Stimulated activated CD8-positive, alpha-beta memory T cell treated with anti-CD3 and anti-CD28 coated beads, Interleukin-7, amount 100 ng/mL, for 4 hours (primary cell): ENCODE measurements around the gene RAC3.

ENCODE experiments used
- DNase-seq, 2 donors: peaks; one replicate each; pipeline ENCODE4 v3.0.0-alpha.2; 2020; ENCODE audit warnings: low read depth in 2 of 2

Gene RAC3

DNA sequence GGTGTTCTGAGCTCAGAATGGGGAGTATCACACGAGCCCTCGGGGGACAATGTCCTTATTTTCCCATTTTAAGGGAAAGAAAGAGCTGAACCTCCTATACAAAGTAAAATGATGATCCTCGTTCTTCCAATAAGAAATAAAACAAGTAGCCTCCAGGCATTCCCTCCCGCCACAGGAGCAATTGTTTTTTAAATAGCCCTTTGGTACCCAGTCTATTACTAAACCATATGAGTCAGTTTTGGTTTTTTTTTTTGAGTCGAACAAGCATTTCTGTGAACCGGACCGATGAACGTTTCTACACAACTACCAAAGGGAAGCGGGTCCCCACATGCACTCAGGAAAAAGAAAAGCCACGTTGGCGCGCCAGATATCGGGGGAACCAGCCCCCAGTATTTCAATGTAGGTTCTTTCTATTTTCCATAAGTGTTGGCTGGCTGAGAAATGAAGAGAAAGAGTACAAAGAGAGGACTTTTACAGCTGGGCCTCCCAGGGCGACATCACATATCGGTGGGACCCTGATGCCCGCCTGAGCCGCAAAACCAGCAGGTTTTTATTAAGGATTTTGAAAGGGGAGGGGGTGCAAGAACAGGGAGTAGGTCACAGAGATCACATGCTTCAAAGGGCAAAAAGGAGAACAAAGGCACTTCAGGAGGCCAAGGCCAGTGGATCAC is 9.8 kb downstream of the RAC3 start:
- DNase-seq = no peak

DNA sequence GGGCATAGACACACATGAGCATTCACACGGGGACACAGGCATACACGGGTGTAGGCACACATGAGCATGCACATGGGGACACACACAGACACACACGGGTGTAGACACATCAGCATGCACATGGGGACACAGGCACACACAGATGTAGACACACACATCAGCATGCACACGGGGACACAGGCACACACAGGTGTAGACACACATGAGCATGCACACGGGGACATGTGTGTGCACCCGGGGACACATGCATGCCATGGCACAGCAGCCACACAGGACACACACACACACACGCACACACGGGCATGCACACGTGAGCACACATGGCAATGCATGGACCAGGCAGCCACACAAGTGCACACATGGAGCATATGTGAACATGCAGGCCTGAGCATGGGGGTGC is 11.2 kb downstream of the RAC3 start:
- no peak for DNase-seq

DNA sequence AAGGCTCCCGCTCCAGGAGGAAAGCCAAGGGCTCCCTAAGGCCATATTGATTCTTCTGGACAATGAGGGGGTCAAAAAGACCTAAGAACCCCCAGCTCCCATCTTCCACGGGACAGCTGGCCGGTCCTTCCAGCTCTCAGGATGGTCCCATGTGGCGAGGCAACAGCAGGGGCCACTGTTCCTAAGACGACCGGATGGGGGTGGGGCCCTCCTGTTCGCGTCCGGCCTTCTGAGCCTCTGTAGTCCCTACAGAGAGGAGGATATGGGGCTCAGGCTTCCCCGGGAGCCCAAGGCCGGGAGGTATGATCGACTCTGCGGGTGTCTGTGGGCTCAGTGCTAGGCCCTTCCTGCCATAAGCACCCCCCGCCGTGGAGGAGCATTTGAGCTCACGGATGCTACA is 12.0 kb downstream of the RAC3 start:
- no peak for DNase-seq

DNA sequence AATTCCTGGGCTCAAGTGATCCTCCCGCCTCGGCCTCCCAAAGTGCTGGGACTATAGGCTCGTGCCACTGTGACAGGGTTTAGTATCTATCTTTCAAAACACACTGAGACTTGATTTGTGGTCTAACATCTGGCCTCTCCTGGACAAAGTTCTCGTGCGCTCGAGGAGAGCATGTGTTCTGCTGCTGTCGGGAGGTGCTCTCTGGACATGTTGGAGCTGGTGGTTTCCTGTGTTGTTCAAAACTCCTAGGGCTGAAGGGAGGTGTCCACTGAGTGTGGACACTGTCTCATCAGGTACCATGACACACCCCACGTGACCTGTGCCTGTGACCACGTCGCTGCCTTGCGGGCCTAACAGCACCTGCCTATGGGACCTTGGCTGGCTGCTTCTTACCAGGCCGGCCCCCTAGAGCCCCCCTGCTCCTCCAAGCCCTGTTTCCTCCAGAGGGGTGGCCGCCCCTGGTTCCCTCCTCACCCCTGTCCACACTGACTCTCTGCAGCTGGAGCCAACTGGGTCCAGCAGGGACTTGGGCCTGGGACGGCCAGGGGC is 14.5 kb downstream of the RAC3 start:
- DNase-seq = no peak

DNA sequence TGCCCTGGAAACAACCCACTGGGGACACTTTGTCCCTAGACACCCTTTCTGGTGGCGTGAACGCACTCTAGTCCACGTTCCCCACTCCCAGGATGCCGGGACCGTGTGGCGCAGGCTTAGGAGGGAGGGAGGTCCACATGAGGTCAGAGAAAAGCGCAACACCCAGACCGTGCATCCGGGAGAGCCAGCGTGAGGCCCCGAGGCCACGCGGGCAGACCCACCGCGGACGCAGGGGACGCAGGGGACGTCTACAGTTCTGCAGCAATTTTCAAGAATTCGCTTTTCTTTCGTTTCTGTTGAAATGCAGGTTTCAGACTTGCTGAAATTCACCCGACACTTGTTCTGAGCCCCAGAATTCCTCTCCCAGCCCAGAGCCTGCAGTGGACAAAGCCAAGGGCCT is 15.4 kb downstream of the RAC3 start:
- no peak for DNase-seq

DNA sequence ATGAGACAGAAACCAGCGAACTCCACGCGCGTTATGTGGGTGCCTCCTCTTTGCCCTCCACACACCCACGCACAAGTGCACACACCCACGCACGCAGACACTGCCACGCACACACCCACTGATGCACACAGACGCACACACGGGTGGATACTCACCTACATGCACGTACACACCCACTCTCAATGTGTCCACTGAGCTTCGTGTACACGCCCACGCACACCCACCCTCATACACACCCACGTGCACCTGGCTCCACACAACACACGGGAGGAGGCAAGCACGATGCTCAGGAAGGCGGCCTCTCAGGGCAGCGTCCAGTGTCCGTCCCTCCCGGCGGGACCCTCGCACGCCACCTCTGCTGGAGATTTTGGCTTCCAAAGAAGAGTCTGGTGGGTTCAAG is 15.9 kb downstream of the RAC3 start:
- DNase-seq = no peak

DNA sequence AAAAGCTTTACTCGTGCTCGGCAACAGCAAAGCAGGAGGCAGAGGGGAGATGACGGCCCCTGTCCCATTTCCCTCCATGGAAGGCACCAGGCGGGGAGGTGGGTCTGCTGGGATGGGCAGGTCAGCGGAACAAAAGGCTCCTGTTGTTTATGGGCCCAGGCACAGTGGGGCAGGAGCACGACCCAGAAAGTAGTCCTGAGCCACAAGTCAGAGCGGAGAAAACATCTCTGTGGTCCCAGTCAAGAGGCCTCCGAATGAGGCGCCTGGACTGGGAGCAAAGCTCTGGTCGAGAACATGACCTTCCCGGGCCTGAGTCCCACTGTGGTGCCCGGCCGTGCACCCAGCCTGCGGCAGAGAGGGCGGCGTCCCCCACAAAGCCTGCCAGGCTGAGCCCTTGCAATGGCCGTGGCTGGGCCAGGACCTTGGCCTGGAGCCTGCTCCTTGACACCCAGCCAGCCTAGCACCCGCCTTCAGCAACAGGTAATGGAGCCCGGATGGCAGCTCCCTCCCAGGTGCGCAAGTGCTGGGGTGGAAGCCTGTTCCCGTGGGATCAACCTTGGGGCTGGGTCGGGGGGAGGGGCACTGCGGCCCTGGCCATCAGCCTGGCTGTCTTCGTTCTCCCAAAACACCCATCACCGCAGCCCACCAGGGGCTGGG is 16.6 kb downstream of the RAC3 start:
- no peak for DNase-seq

DNA sequence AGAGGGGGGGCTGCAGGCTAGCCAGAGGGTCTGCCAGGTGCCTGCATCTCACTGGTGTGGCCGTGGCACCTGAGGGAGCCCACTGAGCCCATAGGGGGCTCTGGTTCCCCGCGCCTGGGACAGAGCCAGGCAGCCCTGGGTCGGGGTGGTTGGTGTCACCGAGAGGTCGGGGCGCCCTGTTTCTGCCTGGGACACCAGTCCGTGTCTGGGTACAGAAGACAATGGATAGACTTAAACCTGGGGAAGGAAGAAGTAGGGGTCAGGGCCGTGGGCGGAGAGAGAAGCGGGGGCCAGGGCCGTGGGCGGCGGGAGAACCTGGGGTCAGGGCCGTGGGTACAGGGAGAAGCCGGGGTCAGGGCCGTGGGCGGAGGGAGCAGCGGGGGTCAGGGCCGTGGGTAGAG is 17.1 kb downstream of the RAC3 start:
- DNase-seq = no peak

DNA sequence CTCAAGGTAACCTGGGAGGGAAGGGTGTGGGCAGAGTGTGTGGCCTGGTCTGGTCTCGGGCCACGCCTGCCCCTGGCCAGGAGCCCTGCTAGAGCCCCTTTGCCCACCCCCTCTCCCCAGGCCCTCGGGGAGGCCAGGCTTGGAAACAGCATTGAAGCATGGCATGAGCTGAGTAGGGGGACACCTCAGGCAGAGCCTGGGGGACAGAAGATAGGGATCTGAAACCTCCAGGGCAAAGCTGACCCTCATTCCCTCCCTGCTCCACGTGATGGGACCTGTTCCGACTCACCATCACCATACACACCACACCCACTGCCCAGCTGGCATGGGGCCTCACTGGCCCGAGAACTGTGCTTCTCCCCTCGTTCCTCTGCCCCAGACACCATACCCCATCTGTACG is 17.6 kb downstream of the RAC3 start:
- DNase-seq = no peak

DNA sequence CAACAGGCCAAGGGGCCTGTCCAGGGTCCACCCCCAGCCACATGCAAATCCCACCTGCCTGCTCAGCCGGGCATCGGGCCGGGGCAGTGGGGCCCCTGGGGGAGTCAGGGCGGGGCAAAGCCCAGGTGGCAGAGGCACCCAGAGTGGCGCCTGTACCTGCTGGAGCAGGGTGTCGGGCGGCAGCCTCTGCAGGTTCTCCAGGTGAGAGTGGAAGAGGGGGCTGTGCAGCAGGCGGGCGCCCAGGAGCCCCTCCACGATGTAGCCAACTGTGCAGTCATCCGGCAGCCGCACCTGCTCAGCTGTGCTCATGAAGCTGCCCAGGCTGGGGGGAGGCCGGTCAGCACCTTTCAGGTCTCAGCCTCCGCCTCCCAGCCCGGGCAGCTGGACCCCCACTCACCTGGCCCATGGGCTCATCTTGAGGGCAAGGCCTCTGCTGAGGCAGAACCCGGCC is 18.1 kb downstream of the RAC3 start:
- DNase-seq = no peak

DNA sequence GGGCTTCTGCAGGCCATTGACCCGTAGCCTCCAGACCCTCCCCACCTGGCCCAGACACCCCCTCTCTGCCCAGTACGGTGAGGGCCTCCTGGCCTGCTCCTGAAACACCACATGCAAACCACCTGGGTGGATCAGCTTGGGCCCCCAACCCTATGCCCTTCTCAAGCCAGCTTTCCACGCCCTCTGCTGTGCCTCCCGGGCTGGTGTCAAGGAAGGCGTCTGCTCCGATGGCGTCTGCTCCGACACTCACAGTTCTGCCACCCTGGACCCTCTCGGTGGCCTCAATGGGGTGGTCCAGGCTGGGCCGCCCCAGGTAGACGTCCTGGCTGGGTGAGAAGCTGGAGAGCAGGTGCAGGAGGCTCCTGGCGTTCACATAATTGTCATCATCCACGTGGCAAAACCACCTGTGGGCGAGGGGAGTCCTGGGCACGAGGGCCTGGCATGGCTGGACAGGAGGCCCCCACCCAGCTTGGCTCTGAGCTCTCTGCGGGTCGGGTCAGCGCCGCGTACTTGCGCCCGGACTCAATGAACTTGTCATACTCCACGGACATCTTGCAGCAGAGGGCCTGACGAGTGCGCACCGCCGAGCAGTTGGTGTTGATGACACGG is 18.8 kb downstream of the RAC3 start:
- no peak for DNase-seq

DNA sequence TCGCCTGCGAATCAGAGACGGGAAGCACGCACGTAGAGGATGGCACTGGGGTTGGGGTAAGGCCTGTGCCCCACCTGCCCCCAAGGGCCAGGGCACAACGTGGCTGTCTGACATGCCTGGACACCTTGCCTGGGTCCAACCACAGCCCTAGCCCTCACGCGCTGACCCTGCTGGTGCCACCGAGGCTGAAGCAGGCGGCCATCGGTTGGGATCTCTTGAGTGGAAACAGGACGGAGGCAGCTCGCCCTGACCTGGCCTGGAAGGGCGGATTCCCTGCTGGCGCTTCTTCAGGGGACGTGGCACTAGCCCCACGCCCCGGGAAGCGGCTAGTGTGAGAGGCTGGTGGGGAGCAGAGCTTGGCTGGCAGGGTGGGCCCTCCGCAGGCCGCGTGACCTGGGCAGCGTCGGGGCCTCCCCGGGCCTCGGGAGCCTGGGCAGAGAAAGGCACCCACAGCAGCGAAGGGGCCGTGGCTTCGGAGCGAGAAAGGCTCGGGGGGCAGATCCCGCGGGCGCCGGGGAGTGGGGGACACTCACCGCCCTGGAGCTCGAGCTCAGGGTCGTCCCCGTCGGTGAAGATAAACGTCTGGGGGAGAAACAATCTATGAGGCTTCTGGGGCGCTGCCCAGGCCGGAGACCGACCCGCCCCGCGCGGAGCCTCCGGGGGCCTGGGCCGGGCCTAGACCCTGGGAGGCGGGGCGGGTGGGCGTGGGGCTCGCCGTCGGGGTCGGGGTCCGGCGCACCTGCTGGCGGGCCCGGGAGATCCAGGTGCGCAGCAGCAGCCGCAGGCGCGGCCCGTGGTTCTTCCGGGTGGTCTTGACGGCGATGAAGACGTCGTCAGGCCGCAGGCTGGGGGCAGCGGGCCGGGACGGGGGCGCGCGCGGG is 19.5 kb downstream of the RAC3 start:
- no peak for DNase-seq

DNA sequence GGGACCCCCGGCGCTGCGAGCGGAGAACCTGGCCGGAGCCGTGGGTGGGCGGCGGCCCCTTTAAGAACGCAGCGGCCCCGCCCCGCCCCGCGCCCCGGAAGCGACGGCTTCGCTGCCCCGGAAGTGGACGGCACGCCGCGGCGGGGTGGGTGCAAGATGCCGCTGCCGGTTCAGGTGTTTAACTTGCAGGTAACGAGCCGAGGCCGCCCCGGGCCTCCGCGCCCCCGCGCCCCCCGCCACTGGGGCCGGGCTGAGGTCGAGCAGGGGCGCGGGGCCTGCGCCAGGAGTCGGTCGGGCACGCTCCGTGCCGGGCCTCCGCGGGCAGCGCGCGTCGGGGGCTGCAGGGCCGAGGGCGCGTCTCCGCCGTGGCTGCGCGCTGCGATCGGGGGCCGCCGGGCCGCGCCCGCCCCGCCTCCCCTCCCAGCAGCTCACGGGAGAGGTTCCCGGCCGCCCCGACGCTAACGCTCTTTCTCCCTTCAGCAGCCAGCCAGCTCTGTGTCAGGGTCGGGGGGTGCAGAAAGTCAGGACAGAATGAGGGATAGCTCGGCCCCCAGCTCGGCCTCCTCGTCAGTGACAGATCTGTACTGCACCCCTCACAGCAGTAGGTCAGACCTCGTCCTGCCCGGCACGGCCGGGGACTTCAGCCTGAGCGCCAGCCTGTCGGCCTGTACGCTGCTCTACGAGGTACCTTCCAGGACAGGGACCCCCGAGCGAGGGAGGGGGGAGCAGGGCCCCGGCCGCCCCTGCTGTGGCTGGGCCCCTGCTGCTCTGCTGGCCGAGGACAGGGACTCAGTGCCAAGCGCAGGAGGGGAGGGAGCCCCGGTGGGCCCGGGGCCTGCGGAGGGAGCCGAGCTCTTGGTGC is 20.5 kb downstream of the RAC3 start, which contains the start of the genes GPS1 and RFNG:
Gene GPS1 (plus strand): TSS at position 123 of the 862 bp plus-strand sequence. CDS start 34 bp downstream, at position 157.
Gene RFNG (minus strand): TSS at position 36 of the 862 bp plus-strand sequence. CDS start 45 bp downstream, outside the sequence.
- peak; percentile 53 to 81 for DNase-seq

DNA sequence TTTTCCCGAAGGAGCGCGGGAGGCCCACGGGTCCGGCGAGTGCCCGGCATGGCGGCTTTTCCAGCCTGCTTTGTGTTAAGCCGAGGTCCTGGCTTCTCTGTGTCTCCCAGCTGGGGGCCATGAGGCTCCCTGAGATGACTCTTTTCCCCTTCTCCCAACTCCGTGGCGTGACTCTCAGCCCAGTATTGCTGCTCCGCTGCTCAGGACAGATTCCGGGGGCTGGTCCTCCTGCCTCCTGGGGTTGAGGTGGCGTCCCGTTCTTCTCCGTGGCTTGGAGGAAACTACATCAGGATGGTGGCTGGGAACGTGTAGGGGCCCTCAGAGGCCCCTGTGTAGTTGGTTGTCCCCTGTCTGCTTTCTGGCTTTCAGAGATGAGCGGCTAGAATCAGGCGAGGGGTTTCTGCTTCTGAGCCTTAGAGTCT is 21.2 kb downstream of the RAC3 start:
- DNase-seq = no peak

DNA sequence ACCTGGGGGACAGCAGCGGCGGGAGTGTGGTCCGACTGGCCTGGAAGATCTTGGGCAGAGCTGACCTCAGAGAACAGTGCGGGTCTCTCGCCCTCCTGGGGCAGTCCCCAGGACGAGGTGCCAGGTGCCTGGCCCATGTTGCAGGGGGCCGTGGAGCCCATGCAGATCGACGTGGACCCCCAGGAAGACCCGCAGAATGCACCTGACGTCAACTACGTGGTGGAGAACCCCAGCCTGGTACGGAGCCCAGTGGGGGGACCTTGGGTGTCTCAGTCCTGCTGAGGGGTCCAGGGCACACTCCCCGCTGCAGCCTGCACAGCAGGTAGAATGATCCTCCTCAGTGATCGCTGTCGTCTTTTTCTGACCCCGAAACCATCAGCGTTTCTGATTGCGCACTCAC is 21.7 kb downstream of the RAC3 start:
- DNase-seq = no peak

DNA sequence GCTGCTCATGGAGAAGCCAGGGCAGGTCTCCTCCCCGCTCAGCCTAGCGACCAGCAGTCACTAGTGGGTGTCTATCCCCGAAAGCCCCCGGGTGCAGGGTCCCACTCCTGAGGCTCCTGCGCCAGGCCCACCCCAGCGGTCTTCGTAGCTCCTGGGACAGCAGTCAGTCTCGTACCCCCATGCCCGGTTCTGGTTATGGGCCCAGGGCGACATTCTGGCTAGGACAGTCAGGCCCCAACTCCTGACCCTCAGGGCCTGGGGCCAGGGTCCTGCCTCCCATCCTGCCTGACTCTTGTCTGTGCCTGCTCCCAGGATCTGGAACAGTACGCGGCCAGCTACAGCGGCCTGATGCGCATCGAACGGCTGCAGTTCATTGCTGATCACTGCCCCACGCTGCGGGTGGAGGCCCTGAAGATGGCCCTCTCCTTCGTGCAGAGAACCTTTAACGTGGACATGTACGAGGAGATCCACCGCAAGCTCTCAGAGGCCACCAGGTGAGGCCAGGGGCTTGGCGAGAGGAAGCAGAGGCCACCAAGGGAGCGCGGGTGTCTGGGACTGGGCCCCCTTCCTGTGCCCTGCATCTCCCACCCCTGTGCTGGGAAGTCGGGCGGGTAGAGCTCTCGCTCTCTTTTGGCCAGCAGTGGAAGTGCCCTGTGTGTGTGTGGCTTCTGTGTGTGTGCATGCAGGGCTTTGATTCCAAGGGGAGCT is 22.2 kb downstream of the RAC3 start:
- no peak for DNase-seq

DNA sequence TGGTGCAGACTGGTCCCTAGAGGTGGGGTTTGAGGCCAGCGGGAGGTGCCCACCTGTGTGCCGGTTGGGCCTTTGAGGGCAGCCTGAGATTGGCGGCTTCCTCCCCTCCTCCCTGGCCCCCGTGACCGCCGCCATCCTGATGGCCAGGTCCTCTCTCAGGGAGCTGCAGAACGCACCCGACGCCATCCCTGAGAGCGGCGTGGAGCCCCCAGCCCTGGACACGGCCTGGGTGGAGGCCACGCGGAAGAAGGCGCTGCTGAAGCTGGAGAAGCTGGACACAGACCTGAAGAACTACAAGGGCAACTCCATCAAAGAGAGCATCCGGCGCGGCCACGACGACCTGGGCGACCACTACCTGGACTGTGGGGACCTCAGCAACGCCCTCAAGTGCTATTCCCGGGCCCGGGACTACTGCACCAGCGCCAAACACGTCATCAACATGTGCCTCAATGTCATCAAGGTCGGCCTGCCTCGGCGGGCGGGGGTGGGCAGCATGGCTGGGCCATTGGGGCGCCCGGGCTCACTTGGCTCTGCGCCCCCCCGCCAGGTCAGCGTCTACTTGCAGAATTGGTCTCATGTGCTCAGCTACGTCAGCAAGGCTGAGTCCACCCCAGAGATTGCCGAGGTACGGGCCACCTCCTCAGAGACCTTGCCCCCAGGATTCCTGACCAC is 23.0 kb downstream of the RAC3 start:
- DNase-seq = no peak

DNA sequence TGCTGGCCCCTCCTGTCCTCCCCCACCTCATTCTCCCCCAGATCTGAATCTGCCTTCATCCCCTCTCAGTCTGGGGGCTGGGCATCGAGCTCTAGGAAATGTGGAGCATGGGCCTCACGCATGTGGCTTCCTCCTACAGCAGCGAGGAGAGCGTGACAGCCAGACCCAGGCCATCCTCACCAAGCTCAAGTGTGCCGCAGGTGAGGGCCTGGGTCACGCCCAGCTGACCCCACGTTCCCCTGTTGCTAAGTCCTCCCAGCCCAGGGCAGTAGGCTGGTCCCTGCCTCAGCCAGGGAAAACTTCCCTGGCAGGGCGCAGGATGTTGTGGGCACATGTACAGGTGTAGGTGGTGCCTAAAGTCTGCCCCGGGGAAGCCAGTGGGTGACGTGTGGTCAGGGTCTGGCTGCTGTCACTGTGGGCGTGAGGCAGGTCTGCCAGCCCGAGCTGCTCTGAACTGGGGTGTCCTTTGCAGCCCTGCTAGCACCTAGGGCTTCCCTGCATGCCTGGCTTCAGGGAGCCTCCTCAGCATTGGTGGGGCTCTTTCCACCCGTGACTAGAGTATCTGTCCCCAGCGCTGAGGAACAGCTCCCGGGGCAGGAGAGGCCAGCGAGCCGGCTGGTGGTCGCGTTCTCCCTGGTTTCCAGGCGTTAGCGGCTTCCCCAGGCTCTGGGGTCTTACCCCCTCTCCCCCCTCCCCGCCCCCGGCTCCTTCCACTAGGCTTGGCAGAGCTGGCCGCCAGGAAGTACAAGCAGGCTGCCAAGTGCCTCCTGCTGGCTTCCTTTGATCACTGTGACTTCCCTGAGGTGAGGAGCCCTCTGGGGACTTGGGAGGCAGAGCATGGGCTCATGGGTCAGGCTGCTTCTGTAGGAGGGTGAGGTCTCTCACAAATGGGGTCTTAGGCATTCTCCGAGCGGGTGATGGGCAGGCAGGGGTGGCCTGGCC is 23.8 kb downstream of the RAC3 start:
- DNase-seq = no peak
